ENCODE data around the gene CHCHD3. TPM values are rescaled to one million over a fixed set of nuclear protein-coding genes. Genes with fewer than 3 reads are reported as not detected.

Gene CHCHD3
- total RNA-seq, 1 donor from 2014 or later: 20.5 TPM

DNA sequence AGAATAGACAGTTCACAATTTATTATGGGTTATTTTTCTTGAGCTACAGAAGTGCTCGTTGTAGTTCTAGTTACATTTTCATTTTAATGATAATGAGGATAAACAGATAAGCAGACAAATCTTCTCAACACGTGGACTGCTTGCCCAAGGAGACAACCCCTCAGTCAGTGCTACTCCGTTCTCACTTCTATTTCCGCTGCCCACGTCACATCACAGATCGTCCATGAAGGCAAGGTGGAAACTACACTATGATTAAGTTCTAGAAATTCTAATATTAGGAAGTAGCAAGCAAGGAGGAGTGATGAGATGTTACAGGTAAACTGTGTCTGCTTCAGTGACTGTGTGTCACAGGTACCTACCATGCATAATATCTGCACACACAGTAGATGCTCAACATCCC, 210.5 kb downstream of the CHCHD3 start:
- DNase-seq (ENCODE audit: low spot score): no peak
- ATAC-seq: no peak

DNA sequence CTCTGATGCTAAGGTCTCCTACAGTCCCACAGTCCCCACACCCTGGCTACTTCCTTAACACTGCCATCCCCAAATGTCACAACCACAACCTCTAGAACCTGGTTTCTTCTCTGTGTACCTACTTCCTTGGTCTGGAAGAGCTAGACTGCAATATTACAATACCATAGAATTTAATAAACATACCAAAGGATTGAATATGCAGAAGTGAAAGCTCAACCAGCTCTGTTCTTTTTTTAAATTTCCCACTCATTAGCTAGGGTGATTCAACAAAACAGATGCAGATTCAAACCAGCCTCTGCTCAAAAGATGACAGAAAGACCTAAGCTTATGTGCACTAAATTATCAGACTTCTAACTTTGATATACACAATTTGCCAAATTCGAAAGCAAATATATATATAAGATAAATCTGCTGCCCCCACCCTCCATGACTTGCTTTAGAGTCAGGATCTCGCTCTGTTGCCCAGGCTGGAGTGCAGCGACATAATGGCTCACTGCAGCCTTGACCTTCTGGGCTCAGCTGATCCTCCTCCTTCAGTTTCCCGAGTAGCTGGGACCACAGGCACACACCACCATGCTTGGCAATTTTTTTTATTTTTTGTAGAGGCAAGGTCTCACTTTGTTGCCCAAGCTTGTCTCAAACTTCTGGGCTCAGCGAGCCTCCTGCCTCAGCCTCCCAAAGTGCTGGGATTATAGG, 212.6 kb downstream of the CHCHD3 start:
- ATAC-seq (no peak), DNase-seq (ENCODE audit: low spot score) (no peak)

DNA sequence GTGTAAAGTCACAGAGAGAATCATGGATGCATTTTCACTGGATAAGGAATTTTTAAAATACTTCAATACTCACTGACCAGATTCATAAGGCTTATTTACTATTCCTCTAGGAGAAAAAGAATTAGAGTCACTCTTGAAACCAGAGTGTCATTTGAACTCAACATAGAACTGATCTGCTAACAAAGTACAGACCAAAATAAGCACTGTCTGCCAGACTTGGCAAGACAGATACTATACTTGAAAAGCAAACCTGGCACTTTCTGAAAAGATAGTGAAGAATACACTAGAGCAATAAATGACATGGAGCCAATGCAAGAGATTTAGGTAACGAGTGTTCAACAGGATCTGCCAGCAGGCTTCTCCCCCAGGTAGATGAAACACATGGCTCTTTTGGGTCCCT, 215.3 kb downstream of the CHCHD3 start:
- DNase-seq (ENCODE audit: low spot score): no peak
- no peak for ATAC-seq

DNA sequence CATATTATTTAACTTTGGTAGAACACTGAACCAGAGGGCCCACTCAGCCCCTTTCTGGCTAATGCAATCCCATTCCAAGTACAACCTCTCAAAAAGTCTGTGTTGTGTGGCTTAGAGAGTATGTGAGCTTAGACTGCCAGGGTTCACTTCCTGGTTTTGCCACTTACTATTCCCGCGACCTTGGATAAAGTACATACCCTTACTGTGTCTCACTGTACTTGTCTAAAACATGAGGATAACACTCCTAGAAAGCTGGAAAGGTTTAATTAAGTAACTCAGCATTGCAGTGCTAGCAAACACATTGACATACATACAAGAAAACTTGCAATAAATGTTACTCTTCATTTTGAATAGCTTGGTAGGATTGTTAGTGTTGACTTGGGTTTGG, 215.8 kb downstream of the CHCHD3 start:
- ATAC-seq: no peak

DNA sequence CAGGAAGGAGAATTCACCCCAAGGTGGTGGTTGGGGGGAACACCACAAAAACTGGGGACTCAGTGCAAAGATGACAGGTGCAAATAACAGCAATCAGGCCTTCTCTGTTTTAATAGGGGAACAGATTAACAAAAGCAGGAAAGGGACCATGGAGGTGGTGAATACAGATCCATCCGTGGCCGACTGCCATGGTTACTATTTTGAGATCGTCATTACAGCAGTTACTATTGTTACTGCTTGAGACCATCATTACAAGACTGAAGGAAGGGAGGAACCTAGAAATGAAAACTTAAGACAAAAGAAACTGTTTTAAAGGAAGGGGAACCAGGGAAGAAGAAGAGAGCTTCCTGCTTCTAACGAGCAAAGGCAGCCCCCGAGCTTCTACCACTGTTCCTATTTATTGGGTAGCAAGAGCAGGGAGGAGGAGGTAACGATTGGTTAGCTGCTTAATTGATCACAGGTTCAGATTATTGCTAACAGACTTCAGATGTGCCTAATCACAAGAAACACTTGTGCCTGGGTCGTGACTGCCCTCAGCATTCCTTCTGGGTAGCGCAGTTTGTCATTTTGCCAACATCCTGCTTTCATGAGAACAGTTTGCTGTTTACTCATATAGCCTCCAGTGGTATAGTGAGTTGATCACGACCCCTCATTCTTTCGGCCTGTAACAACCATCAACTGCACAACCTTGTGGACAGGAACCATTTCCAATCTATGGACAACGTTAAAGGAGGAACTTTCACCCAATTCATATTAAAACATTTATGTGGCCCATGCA, 216.3 kb downstream of the CHCHD3 start:
- DNase-seq (ENCODE audit: low spot score): no peak
- ATAC-seq: no peak

More for the DNA sequence above, 215.8 kb downstream of the CHCHD3 start:
- DNase-seq (ENCODE audit: low spot score): no peak

DNA sequence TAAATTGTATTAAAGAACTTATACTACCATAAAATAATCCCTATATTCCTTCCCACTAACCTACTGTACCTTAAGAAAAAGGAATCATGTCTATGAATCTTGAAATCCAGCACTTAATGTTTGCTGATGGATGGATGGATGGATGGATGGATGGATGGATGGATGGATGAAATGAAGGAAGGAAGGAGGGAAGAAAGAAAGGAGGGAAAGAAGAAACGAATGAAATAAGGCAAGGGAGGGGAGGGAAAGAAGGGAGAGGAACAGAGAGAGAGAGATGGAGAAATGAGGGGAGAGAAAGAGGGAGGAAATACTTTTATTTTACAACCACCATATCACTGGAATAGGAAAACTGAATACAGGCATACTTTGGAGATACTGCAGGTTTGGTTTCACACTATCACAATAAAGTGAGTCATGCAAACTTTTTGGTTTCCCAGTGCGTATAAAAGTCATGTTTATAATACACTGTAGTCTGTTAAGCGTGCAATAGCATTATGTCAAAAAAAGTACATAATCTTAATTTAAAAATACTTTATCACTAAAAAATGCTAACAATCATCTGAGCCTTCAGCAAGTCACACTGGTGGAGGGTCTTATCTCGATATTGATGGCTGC, 219.8 kb downstream of the CHCHD3 start:
- DNase-seq (ENCODE audit: low spot score): no peak
- ATAC-seq: no peak

DNA sequence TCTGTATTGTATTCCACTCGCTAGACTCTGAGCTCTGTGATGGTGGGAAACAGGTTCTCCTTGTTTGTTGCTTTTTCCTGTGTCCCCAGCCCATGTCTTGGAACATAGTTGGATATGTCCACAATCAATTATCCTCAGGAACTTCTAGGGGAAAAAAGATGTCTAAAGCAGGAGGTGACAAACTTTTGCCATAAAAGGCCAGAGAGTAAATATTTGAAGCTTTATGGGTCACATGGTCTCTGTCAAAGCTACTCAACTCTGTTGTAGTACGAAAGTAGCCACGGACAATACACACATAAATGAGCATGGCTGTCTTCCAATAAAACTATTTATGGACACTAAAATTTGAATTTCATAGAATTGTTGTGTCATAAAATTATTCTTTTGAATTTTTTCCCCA, 220.5 kb downstream of the CHCHD3 start:
- ATAC-seq (no peak), DNase-seq (ENCODE audit: low spot score) (no peak)

DNA sequence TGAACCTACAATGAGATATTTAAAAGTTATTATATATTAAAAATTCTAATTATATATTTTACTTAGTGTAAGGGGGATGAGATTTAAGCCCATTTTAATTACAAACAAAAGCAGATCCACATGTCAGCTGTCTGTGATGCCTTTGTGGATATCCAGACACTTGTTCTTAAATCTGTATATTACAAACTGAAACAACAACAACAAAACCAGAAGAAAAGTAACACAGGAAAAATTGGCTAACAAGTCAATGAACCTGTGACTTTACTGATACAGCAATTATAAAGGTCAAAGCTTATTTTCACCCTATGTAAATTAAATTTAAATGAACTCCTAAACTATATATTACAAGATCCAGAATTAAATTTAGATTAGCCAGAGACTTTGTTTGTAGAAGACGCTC, 222.7 kb downstream of the CHCHD3 start:
- ATAC-seq (no peak), DNase-seq (ENCODE audit: low spot score) (no peak)

DNA sequence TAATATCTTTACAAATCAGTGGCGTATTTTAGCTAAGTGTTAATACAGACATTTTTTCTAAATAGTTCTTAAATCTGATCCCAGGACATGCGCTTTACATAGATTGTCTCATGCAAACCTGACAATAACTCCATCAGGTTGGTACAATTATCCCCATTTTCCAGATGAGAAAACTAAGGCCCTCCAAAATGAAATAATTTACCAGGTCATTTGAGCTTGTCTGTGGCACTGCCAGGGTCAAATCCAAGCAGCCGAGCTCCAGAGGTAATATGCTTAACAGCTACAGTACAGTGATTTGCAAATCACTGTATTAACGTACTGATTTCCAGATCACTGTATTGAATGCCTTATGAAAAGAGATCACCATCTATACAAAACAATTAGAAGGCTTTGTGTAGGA, 223.1 kb downstream of the CHCHD3 start:
- DNase-seq (ENCODE audit: low spot score) (no peak), ATAC-seq (no peak)

DNA sequence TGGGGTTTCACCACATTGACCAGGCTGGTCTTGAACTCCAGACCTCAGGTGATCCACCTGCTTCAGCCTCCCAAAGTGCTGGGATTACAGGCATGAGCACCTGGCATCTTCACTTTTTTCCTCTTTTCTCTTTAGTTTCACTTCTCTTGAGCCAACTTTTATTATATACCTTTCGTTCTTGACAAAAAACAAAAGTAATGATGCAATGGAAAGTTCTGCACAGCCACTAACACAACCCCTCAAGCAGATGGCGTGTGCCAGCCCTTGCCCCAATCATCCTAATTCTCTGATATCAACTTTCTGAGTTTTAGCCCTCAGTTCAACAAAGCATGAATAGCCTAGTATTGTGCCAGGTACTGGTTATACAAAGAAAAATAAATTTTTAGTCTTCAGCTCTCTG, 223.6 kb downstream of the CHCHD3 start:
- ATAC-seq (no peak), DNase-seq (ENCODE audit: low spot score) (no peak)

DNA sequence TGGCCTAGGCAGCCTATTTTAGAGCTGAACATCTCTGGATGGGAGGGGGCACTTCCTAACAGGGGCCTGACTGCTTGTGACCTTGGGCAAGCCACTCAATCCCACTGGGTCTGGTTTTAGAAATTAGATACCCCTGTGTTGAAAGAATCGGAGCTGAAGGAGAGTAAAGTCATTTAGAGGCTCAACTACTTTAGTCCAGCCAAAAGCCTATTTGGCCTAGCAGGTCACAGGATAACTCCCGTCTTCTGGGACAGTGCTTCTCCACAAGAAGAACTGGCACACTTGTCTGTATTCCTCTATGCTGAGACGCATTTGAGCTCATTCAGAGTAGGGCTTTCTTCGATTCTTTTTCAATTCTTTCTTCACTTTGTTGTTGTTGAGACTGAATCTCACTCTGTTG, 224.2 kb downstream of the CHCHD3 start:
- no peak for DNase-seq (ENCODE audit: low spot score)
- no peak for ATAC-seq

DNA sequence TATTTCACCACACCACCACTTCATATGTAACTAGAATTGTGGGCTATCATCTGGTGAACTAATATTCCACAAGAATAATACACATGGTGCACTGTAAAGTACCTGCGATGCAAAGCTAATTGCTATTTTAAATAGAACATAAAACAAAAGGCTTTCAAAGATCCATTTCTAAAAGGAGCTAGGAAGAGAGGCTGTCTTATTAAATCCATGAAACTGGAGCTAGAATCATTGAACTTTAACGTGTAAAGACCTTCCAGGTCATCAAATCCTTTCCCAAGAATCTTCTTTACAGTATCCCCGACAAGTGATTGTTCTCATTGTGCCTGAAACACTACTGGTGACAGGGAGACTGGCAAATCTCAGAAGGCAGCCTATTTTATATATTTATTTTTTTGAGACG, 224.9 kb downstream of the CHCHD3 start:
- ATAC-seq: no peak
- DNase-seq (ENCODE audit: low spot score): no peak

DNA sequence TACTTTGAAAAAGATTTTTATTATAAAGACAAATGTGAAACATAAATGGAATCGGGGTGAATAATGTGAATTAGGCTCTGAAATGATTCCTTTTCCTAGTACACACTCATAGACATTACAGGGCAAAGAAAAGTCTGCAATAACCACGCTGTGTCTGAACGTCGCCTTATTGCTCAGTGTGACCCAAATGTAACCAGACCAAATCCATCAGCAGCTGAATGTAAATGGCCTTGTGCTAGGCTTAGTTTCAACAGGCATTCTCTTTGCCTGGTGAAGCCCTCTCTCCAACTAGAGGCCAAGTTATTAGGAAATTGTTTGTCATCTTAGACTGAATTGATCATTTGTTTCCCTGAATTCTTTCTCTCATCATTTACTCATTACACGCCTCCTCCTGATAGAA, 225.5 kb downstream of the CHCHD3 start:
- ATAC-seq (no peak), DNase-seq (ENCODE audit: low spot score) (no peak)

DNA sequence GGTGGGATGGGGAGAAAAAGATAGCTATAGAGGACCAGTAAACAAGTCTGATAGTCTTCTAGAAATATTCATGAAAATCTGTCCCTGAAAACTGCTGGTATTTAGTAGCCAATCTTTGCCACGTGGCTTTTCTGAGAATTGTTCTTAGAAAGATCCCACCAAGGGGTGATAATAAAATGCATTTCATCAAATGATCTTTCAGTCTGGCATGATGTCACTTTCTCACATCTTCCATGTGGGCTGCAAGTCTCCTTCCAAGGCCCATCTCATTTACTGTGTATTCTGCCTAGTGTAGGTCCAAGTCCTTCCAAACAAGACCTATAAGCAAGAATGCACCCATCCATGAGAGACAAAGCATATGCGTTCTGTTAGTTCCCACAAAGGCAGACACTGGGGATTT, 226.0 kb downstream of the CHCHD3 start:
- DNase-seq (ENCODE audit: low spot score) (no peak), ATAC-seq (no peak)

DNA sequence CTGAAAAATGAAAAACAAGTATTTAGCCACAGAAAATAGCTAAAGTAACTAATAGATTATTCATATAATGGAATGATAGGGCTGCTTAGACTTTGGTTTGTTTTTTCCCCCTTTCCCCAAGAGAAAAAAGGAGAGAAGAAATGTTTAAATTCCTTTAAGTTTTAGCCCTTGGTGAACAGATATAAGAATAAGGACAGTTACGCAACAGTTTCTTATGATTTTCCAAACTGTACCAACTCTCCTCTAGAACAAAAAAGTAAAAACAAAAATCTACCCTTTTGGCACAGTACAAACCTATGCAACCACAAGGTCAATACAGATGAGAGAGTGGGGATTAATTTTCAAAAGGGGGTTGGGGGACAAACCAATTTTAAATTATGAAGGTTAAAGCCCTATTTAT, 227.7 kb downstream of the CHCHD3 start:
- ATAC-seq (no peak), DNase-seq (ENCODE audit: low spot score) (no peak)

DNA sequence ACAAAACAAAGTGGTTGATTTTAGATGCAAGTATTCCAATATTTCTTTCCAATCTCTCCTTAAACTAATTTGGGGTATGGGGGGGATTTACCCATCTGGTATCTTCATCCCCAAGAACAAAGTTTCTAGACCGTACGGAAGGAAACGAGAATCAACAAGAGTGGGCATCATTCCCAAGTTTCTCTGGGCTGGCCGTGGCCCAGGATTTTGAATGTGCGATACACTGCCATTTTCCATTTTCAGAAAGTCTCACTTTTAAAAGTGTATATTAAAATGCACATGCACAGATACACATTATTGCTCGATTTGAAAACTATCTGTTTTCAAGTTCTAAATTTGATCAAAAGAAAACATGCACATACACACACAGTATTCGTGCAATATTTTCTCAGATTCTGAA, 234.5 kb downstream of the CHCHD3 start:
- ATAC-seq: no peak
- DNase-seq (ENCODE audit: low spot score): no peak

DNA sequence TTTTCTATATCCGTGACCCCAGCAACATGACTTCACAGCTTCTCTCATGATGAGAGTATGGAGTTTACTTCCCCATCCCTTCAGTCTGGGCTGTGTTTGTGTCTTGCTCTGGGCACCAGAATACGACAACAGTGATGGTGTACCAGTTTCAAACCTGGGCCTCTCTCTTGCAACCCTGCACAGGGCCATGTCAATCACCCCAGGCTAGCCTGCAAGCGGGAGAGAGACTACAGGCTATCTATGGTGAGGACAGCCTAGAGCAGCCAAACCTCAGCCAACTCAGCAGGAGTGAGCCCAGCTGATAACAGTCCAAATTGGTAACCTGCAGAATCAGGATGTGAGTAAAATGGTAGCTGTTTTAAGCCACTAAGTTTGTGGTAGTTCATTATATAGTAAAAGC, 235.8 kb downstream of the CHCHD3 start:
- ATAC-seq (no peak), DNase-seq (ENCODE audit: low spot score) (no peak)

DNA sequence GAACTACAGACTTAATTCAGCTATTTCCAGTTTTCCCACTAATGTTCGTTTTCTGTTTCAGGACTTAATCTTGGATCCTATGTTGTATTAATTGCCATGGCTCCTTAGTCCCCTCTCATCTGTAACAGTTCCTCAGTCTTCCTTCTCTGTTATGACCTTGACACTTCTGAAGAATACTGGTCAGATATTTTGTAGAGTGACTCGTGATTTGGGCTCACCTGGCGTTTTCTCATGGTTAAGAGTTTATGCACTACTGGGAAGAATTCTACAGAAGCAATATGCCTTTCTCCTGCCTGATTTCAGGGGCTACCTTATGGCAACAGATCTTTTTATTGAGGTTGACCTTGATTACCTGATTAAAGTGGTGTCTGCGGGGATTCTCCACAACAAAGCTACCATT, 239.4 kb downstream of the CHCHD3 start:
- DNase-seq (ENCODE audit: low spot score): no peak
- no peak for ATAC-seq

DNA sequence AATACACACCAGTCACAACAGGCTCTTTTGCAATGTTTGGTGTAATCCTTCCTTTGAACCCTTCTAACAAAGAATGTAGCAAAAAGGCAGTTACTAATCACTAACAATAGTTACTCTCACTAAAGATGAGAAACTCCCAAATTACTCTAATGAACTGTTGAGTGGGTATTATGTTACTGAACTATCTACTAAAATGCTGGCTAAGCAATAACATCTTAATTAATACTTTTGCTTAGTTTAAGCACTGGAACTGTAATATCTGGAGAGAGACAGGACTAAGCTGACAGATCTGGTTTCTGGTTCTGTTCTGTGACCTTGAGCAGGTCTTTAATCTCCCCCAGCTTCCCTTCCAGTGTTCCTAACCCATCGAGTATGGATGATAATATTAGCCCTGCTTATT, 241.7 kb downstream of the CHCHD3 start:
- ATAC-seq (no peak), DNase-seq (ENCODE audit: low spot score) (no peak)

DNA sequence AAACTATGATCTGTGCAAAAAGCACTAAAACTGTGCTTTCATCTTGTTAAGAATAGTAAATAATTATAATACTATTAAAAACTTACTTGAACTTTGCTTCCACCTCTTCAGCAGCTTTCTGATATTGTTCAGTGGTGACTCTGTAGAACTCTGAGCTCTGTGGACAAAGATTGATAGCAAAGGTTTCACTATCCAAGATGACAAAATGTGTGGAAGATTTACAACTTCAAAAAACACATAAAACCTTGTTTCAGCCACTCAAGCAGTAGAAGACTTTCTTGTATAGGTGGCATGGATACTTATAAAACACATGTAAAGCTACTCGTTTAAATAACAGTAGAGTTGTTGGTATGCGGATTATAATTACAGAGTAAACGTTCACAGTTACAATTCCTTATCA, 243.6 kb downstream of the CHCHD3 start:
- ATAC-seq (no peak), DNase-seq (ENCODE audit: low spot score) (no peak)

DNA sequence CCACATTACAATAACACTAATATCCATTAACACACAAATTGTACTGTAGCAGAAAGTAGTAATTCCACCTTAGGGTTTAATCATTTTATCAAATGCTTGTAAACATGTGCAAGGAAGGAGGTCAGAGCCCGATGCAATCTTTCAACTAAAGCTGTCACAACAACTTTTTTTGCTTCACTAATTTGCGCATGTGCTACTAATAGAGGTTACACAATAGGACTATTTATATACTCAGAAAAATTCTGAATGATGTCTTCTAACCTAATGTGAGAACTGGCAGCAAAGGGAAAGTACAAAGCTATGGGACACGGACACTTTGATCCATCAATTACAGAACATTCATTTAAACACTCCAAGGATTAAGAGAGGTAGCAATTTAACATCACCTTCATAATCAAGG, 244.4 kb downstream of the CHCHD3 start:
- no peak for ATAC-seq

DNA sequence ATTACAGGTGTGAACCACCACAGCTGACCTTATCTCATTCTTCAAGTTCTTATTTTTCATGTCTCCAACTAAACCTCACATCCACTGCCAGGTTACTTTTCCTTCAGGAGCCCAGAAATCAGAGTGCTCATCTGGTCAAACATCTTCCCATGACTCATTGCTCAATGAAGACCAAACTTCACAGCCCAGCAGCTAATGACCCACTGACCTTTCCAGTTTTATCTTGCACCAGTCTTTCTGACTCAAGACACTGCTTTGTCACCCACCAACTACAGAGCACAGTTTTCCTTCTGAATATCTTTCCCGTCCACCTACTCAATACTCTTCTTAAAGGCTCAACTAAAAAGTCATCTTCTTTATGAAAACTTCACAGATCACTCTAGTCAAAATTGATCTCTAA, 245.1 kb downstream of the CHCHD3 start:
- DNase-seq (ENCODE audit: low spot score): no peak
- no peak for ATAC-seq

More for the DNA sequence above, 244.4 kb downstream of the CHCHD3 start:
- DNase-seq (ENCODE audit: low spot score): no peak

Measured in left lobe of liver (tissue), 2 donors.